ENCODE results near the gene NBR1. TPM values are rescaled to one million over a fixed set of nuclear protein-coding genes. Genes with fewer than 3 reads are reported as not detected.

Gene NBR1
- total and polyA plus RNA-seq, 2 of the 4 experiments (the other 2 are of a cell fraction), result 52.4 to 132 TPM

GRCh38 chr17:43171586-43172487 lies 823 bp downstream of the NBR1 start:
- Histone ChIP-seq H3K27me3 (ENCODE audit: control insufficient read depth, insufficient read depth, low read length) (no peaks in the 10 kb centered on the region), H3K4me1 (ENCODE audit: control insufficient read depth, insufficient read depth, low read length) (peaks cover 2% of the 10 kb centered on the region; the same call in 1 of the 2 replicates), H2BK15ac (ENCODE audit: low read depth, low read length) (peak overlapping the region; percentile 64), H3K4me3 (ENCODE audit: insufficient read depth, low read depth, low read length) (peak overlapping the region; percentile 75), H4K5ac (ENCODE audit: low read depth, low read length) (peak overlapping the region; percentile 69), H2BK120ac (ENCODE audit: low read depth, low read length) (peak overlapping the region; percentile 86), H3K9me1 (ENCODE audit: insufficient read depth, low read length) (no peaks in the 10 kb centered on the region), H3K18ac (ENCODE audit: low read depth, low read length) (peak overlapping the region; percentile 76), H4K8ac (ENCODE audit: low read depth in 2 of 2, low read length in 2 of 2) (peak overlapping the region; percentile 71 to 84), H3K14ac (replicated peaks; ENCODE audit: low read depth, low read length) (peak overlapping the region; percentile 91), H2BK5ac (ENCODE audit: low read depth, low read length, poor library complexity, severe bottlenecking) (peak overlapping the region; percentile 97), H3K4ac (ENCODE audit: low read depth, low read length) (peak overlapping the region; percentile 93), H3K79me1 (ENCODE audit: low read depth in 1 of 2, low read length in 2 of 2) (peaks cover 3 to 61% of the 10 kb centered on the region in 2 experiments; a peak in 3 of 4 replicates), H4K91ac (ENCODE audit: insufficient read depth, low read depth, low read length) (peak overlapping the region; percentile 94), H2AK5ac (ENCODE audit: low read depth, low read length) (peak overlapping the region; percentile 89), H4K20me1 (ENCODE audit: insufficient read depth, low read length) (peaks cover 9% of the 10 kb centered on the region; the same call in 1 of the 2 replicates), H3K9me3 (ENCODE audit: control insufficient read depth, insufficient read depth, low read length) (no peaks in the 10 kb centered on the region), H3K27ac (ENCODE audit: insufficient read depth, low read length) (peak overlapping the region; percentile 98), H3K56ac (ENCODE audit: extremely low read depth, insufficient read depth, low read length) (peak overlapping the region; percentile 95), H2BK20ac (ENCODE audit: low read depth, low read length) (peak overlapping the region; percentile 68), H3K36me3 (ENCODE audit: control insufficient read depth, insufficient read depth, low read length) (peaks cover 6% of the 10 kb centered on the region), H3K4me2 (ENCODE audit: low read depth, low read length) (peak overlapping the region; percentile 86), H2AFZ (replicated peaks; ENCODE audit: low read length, poor library complexity) (peak overlapping the region; percentile 92), H2AK9ac (replicated peaks; ENCODE audit: low read depth, low read length, poor library complexity) (peak overlapping the region; percentile 95), H3K23ac (ENCODE audit: low read depth, low read length) (peak overlapping the region; percentile 99), H3K9ac (ENCODE audit: low read depth, low read length) (peak overlapping the region; percentile 94)
- dilution Hi-C loops (cut with HindIII; ENCODE audit: low sequenced_read_pairs, unreplicated experiment) (no loop called here), intact Hi-C loops (cut with micrococcal nuclease) (loop anchor here (1.0 to 5.0 kb wide), 2 partner anchors 45 to 148 kb away; partner anchors contain the start of gene BRCA1), in situ Hi-C loops (cut with MboI; ENCODE audit: low sequenced_read_pairs) (loop anchor here (5.0 kb wide), 1 partner anchor 145 kb away; the partner anchor contains the start of gene RND2)
- TSS peak; percentile 84 for BruUV-seq (replicated peaks)
- peak; percentile 56; the same call in 1 of the 2 replicates for TF ChIP-seq CEBPB (IDR thresholded peaks at IDR 0.05; ENCODE audit: low read depth, low read length)
- peak; percentile 37 for TF ChIP-seq CTCF (conservative IDR thresholded peaks at IDR 0.05; ENCODE audit: low read depth, low read length)
- TF ChIP-seq BHLHE40 (IDR thresholded peaks at IDR 0.05; ENCODE audit: low read depth, low read length), result peak; percentile 17; the same call in 1 of the 2 replicates
- 0 out of 2 replicates have a peak, but pooled peaks have one; percentile 1 for TF ChIP-seq POLR2A (IDR thresholded peaks at IDR 0.05; ENCODE audit: low read depth, low read length)
- peak; percentile 18; the same call in 1 of the 2 replicates for TF ChIP-seq SMC3 (IDR thresholded peaks at IDR 0.05; ENCODE audit: low read depth, low read length)
- no peak for TF ChIP-seq USF2 (IDR thresholded peaks at IDR 0.05; ENCODE audit: low read depth, low read length)
- ChIA-PET CTCF (interaction anchor here (2.3 kb wide), 1 partner anchor 147 kb away, joined by 15 read pairs; no protein-coding TSS in a partner anchor), POLR2A (ENCODE audit: unreplicated experiment) (interaction anchor here (0.6 to 2.0 kb wide), 6 partner anchors 144 to 196 kb away, joined by 3 to 12 read pairs (median 8); partner anchors contain the start of gene RPL27)
- 24% methylated on average over 4 of the region's 12 CpGs; no CpG with 5 or more reads in 1 of the 2 experiments for WGBS, 2 experiments (ENCODE audit: extremely low coverage in 2 of 2, insufficient read length in 1 of 2)
- ATAC-seq (ENCODE audit: low read depth) (peak; percentile 19), DNase-seq (peak; percentile 95)
